H9 (cell line): ENCODE results near the gene NHS. TPM values are rescaled to one million over a fixed set of nuclear protein-coding genes. Genes with fewer than 3 reads are reported as not detected.
A peak's percentile ranks its signal among the peaks of the same experiment; 100 is the strongest.

Experiments
- DNase-seq: peaks from one replicate; pipeline ENCODE4 v3.0.0-alpha.2; 2017
- H2AFZ ChIP-seq: one replicate; pipeline ENCODE4 v1.6.1; 2013; ENCODE audit warnings: mild to moderate bottlenecking, low read length, control low read depth, moderate library complexity
- H2AK5ac ChIP-seq: 2 replicates; pipeline ENCODE4 v1.6.1; 2013; ENCODE audit warnings: low read length, control low read depth, mixed read lengths; ENCODE audit not compliant: insufficient read length
- H2BK120ac ChIP-seq: one replicate; pipeline ENCODE4 v1.6.1; 2013; ENCODE audit warnings: low read depth, mild to moderate bottlenecking, low read length, control low read depth, inconsistent platforms; ENCODE audit not compliant: poor library complexity, severe bottlenecking
- H2BK12ac ChIP-seq: 2 replicates; pipeline ENCODE4 v1.6.1; 2013; ENCODE audit warnings: low read length, control low read depth, mixed read lengths, low read depth; ENCODE audit not compliant: insufficient read length
- H2BK15ac ChIP-seq: 2 replicates; pipeline ENCODE4 v1.6.1; 2013; ENCODE audit warnings: low read depth, low read length, control low read depth
- H2BK20ac ChIP-seq: one replicate; pipeline ENCODE4 v1.6.1; 2013; ENCODE audit warnings: low read depth, mild to moderate bottlenecking, low read length, control low read depth, inconsistent platforms; ENCODE audit not compliant: poor library complexity, severe bottlenecking
- H2BK5ac ChIP-seq: 2 replicates; pipeline ENCODE4 v1.6.1; 2013; ENCODE audit warnings: low read length, control low read depth, mixed read lengths; ENCODE audit not compliant: insufficient read length
- H3K14ac ChIP-seq: 2 replicates; pipeline ENCODE4 v1.6.1; 2013; ENCODE audit warnings: low read length, control low read depth; ENCODE audit not compliant: insufficient read depth
- H3K18ac ChIP-seq: 2 replicates; pipeline ENCODE4 v1.6.1; 2013; ENCODE audit warnings: low read depth, mild to moderate bottlenecking, mixed read lengths, low read length, control low read depth; ENCODE audit not compliant: insufficient read length
- H3K23ac ChIP-seq: 2 replicates; pipeline ENCODE4 v1.6.1; 2013; ENCODE audit warnings: low read length, control low read depth, mixed read lengths, low read depth; ENCODE audit not compliant: insufficient read length
- H3K23me2 ChIP-seq: 2 replicates; pipeline ENCODE4 v1.6.1; 2013; ENCODE audit warnings: low read depth, mild to moderate bottlenecking, mixed read lengths, low read length, control low read depth; ENCODE audit not compliant: insufficient read length, poor library complexity, severe bottlenecking
- H3K27ac ChIP-seq: 2 replicates; pipeline ENCODE4 v1.5.1; 2013; ENCODE audit warnings: low read length, control low read depth, mixed read lengths, low read depth; ENCODE audit not compliant: insufficient read length
- H3K27me3 ChIP-seq: 2 replicates; pipeline ENCODE4 v1.6.1; 2013; ENCODE audit warnings: low read length, control low read depth, inconsistent platforms; ENCODE audit not compliant: insufficient read depth
- H3K4ac ChIP-seq: 2 replicates; pipeline ENCODE4 v1.6.1; 2013; ENCODE audit warnings: low read depth, mild to moderate bottlenecking, control low read depth, inconsistent platforms, low read length, moderate library complexity
- H3K4me1 ChIP-seq: 2 replicates; pipeline ENCODE4 v1.6.1; 2013; ENCODE audit warnings: low read length, control low read depth, inconsistent platforms; ENCODE audit not compliant: insufficient read depth
- H3K4me2 ChIP-seq: 2 replicates; pipeline ENCODE4 v1.6.1; 2013; ENCODE audit warnings: low read length, control low read depth, mixed read lengths; ENCODE audit not compliant: insufficient read length, insufficient read depth
- H3K56ac ChIP-seq: 2 replicates; pipeline ENCODE4 v1.6.1; 2013; ENCODE audit warnings: low read depth, mild to moderate bottlenecking, mixed read lengths, low read length, control low read depth; ENCODE audit not compliant: insufficient read length
- H3K79me1 ChIP-seq: 2 replicates; pipeline ENCODE4 v1.6.1; 2013; ENCODE audit warnings: low read depth, mild to moderate bottlenecking, moderate library complexity, low read length, control low read depth, inconsistent platforms; ENCODE audit not compliant: insufficient read depth, poor library complexity, severe bottlenecking
- H3K79me2 ChIP-seq: 2 replicates; pipeline ENCODE4 v1.6.1; 2013; ENCODE audit warnings: low read length, control low read depth, inconsistent platforms; ENCODE audit not compliant: insufficient read depth
- H3K9ac ChIP-seq: 2 replicates; pipeline ENCODE4 v1.6.1; 2013; ENCODE audit warnings: low read length, control low read depth, mixed read lengths; ENCODE audit not compliant: insufficient read length; ENCODE audit errors: extremely low read depth
- H3K9me3 ChIP-seq: one replicate; pipeline ENCODE4 v1.6.1; 2013; ENCODE audit warnings: low read depth, low read length, inconsistent platforms; ENCODE audit not compliant: control insufficient read depth
- H3T11ph ChIP-seq: one replicate; pipeline ENCODE4 v1.6.1; 2013; ENCODE audit warnings: mild to moderate bottlenecking, low read length, control low read depth, inconsistent platforms
- H4K20me1 ChIP-seq: one replicate; pipeline ENCODE4 v1.6.1; 2013; ENCODE audit not compliant: control insufficient read depth, insufficient read length, insufficient read depth
- H4K5ac ChIP-seq: 2 replicates; pipeline ENCODE4 v1.6.1; 2013; ENCODE audit warnings: low read depth, mild to moderate bottlenecking, mixed read lengths, low read length, control low read depth; ENCODE audit not compliant: insufficient read length
- H4K8ac ChIP-seq: replicated peaks from 2 replicates; pipeline ENCODE4 v1.6.1; 2013; ENCODE audit warnings: low read length, control low read depth, mixed read lengths, low read depth; ENCODE audit not compliant: insufficient read length
- H4K91ac ChIP-seq: 2 replicates; pipeline ENCODE4 v1.6.1; 2013; ENCODE audit warnings: low read depth, mild to moderate bottlenecking, moderate library complexity, mixed read lengths, low read length, control low read depth; ENCODE audit not compliant: insufficient read length
- H3K27ac Mint-ChIP-seq, 3 experiments: 2 replicates in 2 of 3; 3 replicates in 1 of 3; pipeline ENCODE4 v1.8.0; 2020 to 2021; ENCODE audit warnings: mixed read lengths in 3 of 3, mild to moderate bottlenecking in 1 of 3, moderate library complexity in 1 of 3
- H3K27me3 Mint-ChIP-seq: 2 replicates; pipeline ENCODE4 v1.8.0; 2021; ENCODE audit warnings: low read depth, mild to moderate bottlenecking, moderate library complexity, mixed read lengths
- H3K36me3 Mint-ChIP-seq, 3 experiments: 2 replicates in 2 of 3; 3 replicates in 1 of 3; pipeline ENCODE4 v1.8.0; 2020 to 2021; ENCODE audit warnings: low read depth in 3 of 3, mixed read lengths in 3 of 3; ENCODE audit not compliant: insufficient read depth in 1 of 3
- H3K4me1 Mint-ChIP-seq, 2 experiments: 2 replicates each; pipeline ENCODE4 v1.8.0; 2020; ENCODE audit warnings: mixed read lengths in 2 of 2
- H3K4me3 Mint-ChIP-seq, 2 experiments: 2 replicates in 1 of 2; 3 replicates in 1 of 2; pipeline ENCODE4 v1.8.0; 2020 to 2021; ENCODE audit warnings: mild to moderate bottlenecking in 2 of 2, mixed read lengths in 2 of 2, moderate library complexity in 1 of 2
- H3K9me3 Mint-ChIP-seq, 2 experiments: 2 replicates in 1 of 2; 3 replicates in 1 of 2; pipeline ENCODE4 v1.8.0; 2020; ENCODE audit warnings: mild to moderate bottlenecking in 2 of 2, mixed read lengths in 2 of 2, moderate library complexity in 1 of 2
- WGBS: extraction: QIAGEN DNeasy Blood & Tissue Kit; methylation state at CpG from one replicate; pipeline ENCODE4 v1.1.7; 2013; ENCODE audit warnings: missing lambda C conversion rate, low lambda C conversion rate, mixed read lengths; ENCODE audit not compliant: insufficient read length; ENCODE audit errors: extremely low coverage; 5-methylcytosine and 5-hydroxymethylcytosine counted together
- total RNA-seq: library from RNA; stranded (reverse); gene quantifications from 2 replicates; pipeline ENCODE4 v1.2.1, GENCODE V29; 2021
- TF ChIP-seq, protein P1 (sequence below): fragments of 200-600 bp; sonication (generic); conservative IDR thresholded peaks from 3 replicates; pipeline ENCODE4 v1.8.0; 2021; ENCODE audit warnings: antibody characterized with exemption, mild to moderate bottlenecking

The NHS gene
- total RNA-seq, 1 experiment from 2014 or later = 8.7 TPM

DNA sequence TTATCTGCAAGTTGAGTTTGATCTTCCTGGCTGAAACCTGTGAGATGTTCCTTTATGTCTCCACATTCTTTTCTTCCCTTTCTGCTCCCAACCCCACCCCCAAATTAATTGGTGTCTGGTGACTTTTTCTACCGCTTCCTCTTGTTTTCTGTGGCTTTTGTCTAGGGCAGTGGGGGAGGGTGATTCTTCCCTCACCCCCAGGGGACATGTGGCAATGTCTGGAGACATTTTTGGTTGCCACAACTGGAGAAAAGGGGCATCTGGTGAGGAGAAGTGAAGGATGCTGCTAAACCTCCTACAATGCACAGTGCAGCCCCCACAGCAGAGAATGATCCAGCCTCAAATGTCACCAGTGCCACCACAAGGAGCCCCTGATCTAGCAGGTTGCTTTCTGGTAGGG lies 152.9 kb downstream of the NHS start:
- Histone ChIP-seq H3K27me3 (no peaks in the 10 kb centered on the region), H3K4me1 (peaks cover 4% of the 10 kb centered on the region; the same call in 1 of the 2 replicates), H4K8ac (no peak overlapping the region), H3K27ac (no peak overlapping the region), H3K79me2 (no peaks in the 10 kb centered on the region), H2BK15ac (no peak overlapping the region), H2BK12ac (no peak overlapping the region), H3K23ac (no peak overlapping the region), H3K23me2 (no peaks in the 10 kb centered on the region), H3K18ac (no peak overlapping the region), H3K79me1 (no peaks in the 10 kb centered on the region), H3T11ph (no peak overlapping the region), H4K5ac (no peak overlapping the region), H3K4me2 (no peak overlapping the region), H4K91ac (no peak overlapping the region), H3K4ac (no peak overlapping the region), H2BK20ac (no peak overlapping the region), H2AFZ (no peak overlapping the region), H2BK5ac (no peak overlapping the region), H3K56ac (no peak overlapping the region), H2AK5ac (no peak overlapping the region), H3K9ac (no peak overlapping the region), H3K14ac (no peak overlapping the region; the same call in 1 of the 2 replicates), H4K20me1 (no peaks in the 10 kb centered on the region), H3K9me3 (no peaks in the 10 kb centered on the region), H2BK120ac (no peak overlapping the region)
- H3K4me1 Mint-ChIP-seq = peaks cover 57 to 58% of the 10 kb centered on the region in 2 experiments
- peak overlapping the region in 1 of 2 experiments; percentile 43; a peak in 1 of 5 replicates for H3K4me3 Mint-ChIP-seq
- WGBS = no CpG with 5 or more reads among the region's 1 CpG
- peak overlapping the region in 1 of 3 experiments; percentile 56; a peak in 1 of 7 replicates for H3K27ac Mint-ChIP-seq
- H3K9me3 Mint-ChIP-seq = no peaks in the 10 kb centered on the region
- H3K36me3 Mint-ChIP-seq = no peaks in the 10 kb centered on the region; a peak in 1 of 7 replicates
- DNase-seq = no peak
- H3K27me3 Mint-ChIP-seq = peaks cover 12% of the 10 kb centered on the region
- TF ChIP-seq, protein P1, sequence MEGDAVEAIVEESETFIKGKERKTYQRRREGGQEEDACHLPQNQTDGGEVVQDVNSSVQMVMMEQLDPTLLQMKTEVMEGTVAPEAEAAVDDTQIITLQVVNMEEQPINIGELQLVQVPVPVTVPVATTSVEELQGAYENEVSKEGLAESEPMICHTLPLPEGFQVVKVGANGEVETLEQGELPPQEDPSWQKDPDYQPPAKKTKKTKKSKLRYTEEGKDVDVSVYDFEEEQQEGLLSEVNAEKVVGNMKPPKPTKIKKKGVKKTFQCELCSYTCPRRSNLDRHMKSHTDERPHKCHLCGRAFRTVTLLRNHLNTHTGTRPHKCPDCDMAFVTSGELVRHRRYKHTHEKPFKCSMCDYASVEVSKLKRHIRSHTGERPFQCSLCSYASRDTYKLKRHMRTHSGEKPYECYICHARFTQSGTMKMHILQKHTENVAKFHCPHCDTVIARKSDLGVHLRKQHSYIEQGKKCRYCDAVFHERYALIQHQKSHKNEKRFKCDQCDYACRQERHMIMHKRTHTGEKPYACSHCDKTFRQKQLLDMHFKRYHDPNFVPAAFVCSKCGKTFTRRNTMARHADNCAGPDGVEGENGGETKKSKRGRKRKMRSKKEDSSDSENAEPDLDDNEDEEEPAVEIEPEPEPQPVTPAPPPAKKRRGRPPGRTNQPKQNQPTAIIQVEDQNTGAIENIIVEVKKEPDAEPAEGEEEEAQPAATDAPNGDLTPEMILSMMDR = no peak
